ENCODE results near the gene EFCAB5. TPM values are rescaled to one million over a fixed set of nuclear protein-coding genes. Genes with fewer than 3 reads are reported as not detected.
"Not testable (repeated sequence)": the region's sequence is repeated elsewhere in the genome, so short reads cannot be mapped to it uniquely, and the experiment has no call there.

Gene EFCAB5
- total RNA-seq, 1 donor from 2014 or later = 1.1 TPM

GRCh38 chr17:30027676-30028075, 86.2 kb downstream of the EFCAB5 start:
- no peak for DNase-seq (ENCODE audit: low spot score in 2 of 2)
- no peak overlapping the region for H3K27ac ChIP-seq
- TF ChIP-seq, protein P1, sequence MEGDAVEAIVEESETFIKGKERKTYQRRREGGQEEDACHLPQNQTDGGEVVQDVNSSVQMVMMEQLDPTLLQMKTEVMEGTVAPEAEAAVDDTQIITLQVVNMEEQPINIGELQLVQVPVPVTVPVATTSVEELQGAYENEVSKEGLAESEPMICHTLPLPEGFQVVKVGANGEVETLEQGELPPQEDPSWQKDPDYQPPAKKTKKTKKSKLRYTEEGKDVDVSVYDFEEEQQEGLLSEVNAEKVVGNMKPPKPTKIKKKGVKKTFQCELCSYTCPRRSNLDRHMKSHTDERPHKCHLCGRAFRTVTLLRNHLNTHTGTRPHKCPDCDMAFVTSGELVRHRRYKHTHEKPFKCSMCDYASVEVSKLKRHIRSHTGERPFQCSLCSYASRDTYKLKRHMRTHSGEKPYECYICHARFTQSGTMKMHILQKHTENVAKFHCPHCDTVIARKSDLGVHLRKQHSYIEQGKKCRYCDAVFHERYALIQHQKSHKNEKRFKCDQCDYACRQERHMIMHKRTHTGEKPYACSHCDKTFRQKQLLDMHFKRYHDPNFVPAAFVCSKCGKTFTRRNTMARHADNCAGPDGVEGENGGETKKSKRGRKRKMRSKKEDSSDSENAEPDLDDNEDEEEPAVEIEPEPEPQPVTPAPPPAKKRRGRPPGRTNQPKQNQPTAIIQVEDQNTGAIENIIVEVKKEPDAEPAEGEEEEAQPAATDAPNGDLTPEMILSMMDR (IDR thresholded peaks at IDR 0.05) = no peak
- H3K36me3 ChIP-seq = no peaks in the 10 kb centered on the region
- intact Hi-C loops (cut with DNase I) = loop anchor here (2.0 kb wide), 1 partner anchor 65 kb away; no protein-coding TSS in a partner anchor
- H3K4me1 ChIP-seq = no peaks in the 10 kb centered on the region
- no peak overlapping the region for H3K4me3 ChIP-seq
- no peaks in the 10 kb centered on the region for H3K27me3 ChIP-seq
- no peaks in the 10 kb centered on the region for H3K9me3 ChIP-seq

GRCh38 chr17:30031214-30031869, 89.9 kb downstream of the EFCAB5 start:
- DNase-seq (ENCODE audit: low spot score in 2 of 2) = no peak
- Histone ChIP-seq H3K9me3 (no peaks in the 10 kb centered on the region), H3K4me1 (no peaks in the 10 kb centered on the region), H3K4me3 (no peak overlapping the region), H3K27ac (no peak overlapping the region), H3K36me3 (no peaks in the 10 kb centered on the region), H3K27me3 (no peaks in the 10 kb centered on the region)
- intact Hi-C loops (cut with DNase I) = no loop called here
- TF ChIP-seq, protein P1 (IDR thresholded peaks at IDR 0.05) = no peak

GRCh38 chr17:30035369-30035768, 93.9 kb downstream of the EFCAB5 start:
- Histone ChIP-seq H3K4me1 (no peaks in the 10 kb centered on the region), H3K36me3 (no peaks in the 10 kb centered on the region), H3K4me3 (no peak overlapping the region), H3K27me3 (no peaks in the 10 kb centered on the region), H3K27ac (no peak overlapping the region), H3K9me3 (no peaks in the 10 kb centered on the region)
- TF ChIP-seq, protein P1 (IDR thresholded peaks at IDR 0.05) = no peak
- DNase-seq (ENCODE audit: low spot score in 2 of 2) = no peak
- intact Hi-C loops (cut with DNase I) = no loop called here

DNA sequence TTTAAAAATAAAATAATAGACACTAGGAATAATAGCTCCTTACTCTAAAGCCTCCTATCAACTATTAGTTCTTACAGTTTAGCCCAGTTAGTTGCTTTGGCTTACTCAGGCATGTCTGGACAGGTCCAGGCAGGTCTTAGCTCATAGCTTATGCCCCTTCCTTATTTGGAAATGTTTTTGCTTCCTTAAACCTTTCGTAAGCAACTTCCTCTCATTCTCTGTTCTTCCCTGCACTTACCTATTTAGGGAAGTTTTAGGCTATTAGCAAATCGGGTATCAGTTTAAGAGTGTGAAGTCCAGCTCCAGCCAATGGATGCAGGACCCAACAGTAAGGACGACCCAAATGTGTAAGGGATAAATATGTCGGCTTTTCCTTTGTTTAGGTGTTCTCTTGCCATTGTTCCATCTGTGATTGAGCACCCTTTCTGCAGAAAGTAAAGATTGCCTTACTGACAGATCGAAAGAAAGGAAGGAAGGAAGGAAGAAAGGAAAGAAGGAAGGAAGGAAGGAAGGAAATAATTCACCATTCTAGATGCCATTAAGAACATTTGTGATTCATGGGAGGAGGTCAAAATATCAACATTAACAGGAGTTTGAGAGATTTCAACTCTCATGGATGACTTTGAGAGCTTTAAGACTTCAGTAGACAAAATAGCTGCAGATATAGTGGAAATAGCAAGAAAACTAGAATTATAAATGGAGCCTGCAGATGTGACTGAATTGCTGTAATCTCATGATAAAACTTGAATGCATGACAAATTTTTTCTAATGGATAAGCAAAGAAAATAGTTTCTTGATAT, 99.5 kb downstream of the EFCAB5 start:
- DNase-seq (ENCODE audit: low spot score in 2 of 2); H3K9me3 ChIP-seq; H3K36me3 ChIP-seq; H3K4me3 ChIP-seq; H3K27me3 ChIP-seq; H3K4me1 ChIP-seq; H3K27ac ChIP-seq; intact Hi-C loops (cut with DNase I): not testable (repeated sequence)

GRCh38 chr17:30041551-30041950, 100.1 kb downstream of the EFCAB5 start:
- DNase-seq (ENCODE audit: low spot score in 2 of 2) = no peak
- Histone ChIP-seq H3K4me1 (no peaks in the 10 kb centered on the region), H3K27me3 (no peaks in the 10 kb centered on the region), H3K36me3 (no peaks in the 10 kb centered on the region), H3K27ac (no peak overlapping the region), H3K4me3 (no peak overlapping the region), H3K9me3 (no peaks in the 10 kb centered on the region)
- intact Hi-C loops (cut with DNase I) = no loop called here
- TF ChIP-seq, protein P1 (IDR thresholded peaks at IDR 0.05) = no peak

- peaks cover 11 to 21% of the 10 kb centered on the region in 2 donors for H3K9me3 ChIP-seq
- H3K36me3 ChIP-seq = no peaks in the 10 kb centered on the region
- no peak overlapping the region for H3K4me3 ChIP-seq
- intact Hi-C loops (cut with DNase I) = no loop called here
- no peak for DNase-seq (ENCODE audit: low spot score in 2 of 2)
- H3K4me1 ChIP-seq = no peaks in the 10 kb centered on the region
- H3K27me3 ChIP-seq = no peaks in the 10 kb centered on the region
- no peak overlapping the region for H3K27ac ChIP-seq
- TF ChIP-seq, protein P1 (IDR thresholded peaks at IDR 0.05) = no peak
These were observed 120.9 kb downstream of the EFCAB5 start for GRCh38 chr17:30062372-30062771.

All from ascending aorta (tissue), 2 donors.